C1 segment of cervical spinal cord (tissue), 14 donors: ENCODE measurements around the gene OBP2A.
A peak's percentile ranks its signal among the peaks of the same experiment; 100 is the strongest.
"Not testable (repeated sequence)": the region's sequence is repeated elsewhere in the genome, so short reads cannot be mapped to it uniquely, and the experiment has no call there.

Experiments
- DNase-seq, 14 donors: peaks; one replicate each; lab custom pipeline; 2025; lab: John Stamatoyannopoulos, UW

Gene OBP2A

GRCh38 chr9:135545646-135546176, at the start of gene OBP2A:
OBP2A (plus strand) TSS chr9:135546126; CDS start chr9:135546181, 55 bp downstream.
- DNase-seq = not testable (repeated sequence)

GRCh38 chr9:135498381-135499126, 47.4 kb upstream of the OBP2A start:
- DNase-seq = no peak

GRCh38 chr9:135499326-135500070, 46.4 kb upstream of the OBP2A start:
- DNase-seq = peak; percentile 15 to 95 (median 86)

- DNase-seq = no peak
Measured at GRCh38 chr9:135500071-135500524, 45.8 kb upstream of the OBP2A start.

GRCh38 chr9:135500525-135501260, 45.2 kb upstream of the OBP2A start, which contains the start of gene MRPS2:
MRPS2 (plus strand) TSS chr9:135500682; CDS start chr9:135500711, 29 bp downstream.
- DNase-seq = peak in 13 of 14 donors; percentile 48 to 89 (median 72)

GRCh38 chr9:135501261-135502167, 44.4 kb upstream of the OBP2A start:
- no peak for DNase-seq

GRCh38 chr9:135502168-135502872, 43.6 kb upstream of the OBP2A start:
- no peak for DNase-seq

GRCh38 chr9:135502873-135503321, 43.0 kb upstream of the OBP2A start:
- DNase-seq = no peak

GRCh38 chr9:135503371-135504261, 42.3 kb upstream of the OBP2A start:
- no peak for DNase-seq

GRCh38 chr9:135504262-135505243, 41.4 kb upstream of the OBP2A start:
- peak in 9 of 14 donors; percentile 10 to 46 (median 29) for DNase-seq

GRCh38 chr9:135505406-135506187, 40.3 kb upstream of the OBP2A start:
- DNase-seq = no peak

- DNase-seq = no peak
Measured at GRCh38 chr9:135506327-135507103, 39.4 kb upstream of the OBP2A start.

GRCh38 chr9:135507104-135508035, 38.6 kb upstream of the OBP2A start:
- DNase-seq = no peak

- DNase-seq = no peak
Measured at GRCh38 chr9:135508211-135508820, 37.6 kb upstream of the OBP2A start.
